Activated naive CD4-positive, alpha-beta T cell treated with anti-CD3 and anti-CD28 coated beads, Interleukin-2, amount 50 U/mL, for 16 hours (primary cell): Measurements from ENCODE around the gene CFAP61.

Source experiments
- DNase-seq: peaks from one replicate; pipeline ENCODE4 v3.0.0-alpha.2; 2020

The CFAP61 gene

DNA sequence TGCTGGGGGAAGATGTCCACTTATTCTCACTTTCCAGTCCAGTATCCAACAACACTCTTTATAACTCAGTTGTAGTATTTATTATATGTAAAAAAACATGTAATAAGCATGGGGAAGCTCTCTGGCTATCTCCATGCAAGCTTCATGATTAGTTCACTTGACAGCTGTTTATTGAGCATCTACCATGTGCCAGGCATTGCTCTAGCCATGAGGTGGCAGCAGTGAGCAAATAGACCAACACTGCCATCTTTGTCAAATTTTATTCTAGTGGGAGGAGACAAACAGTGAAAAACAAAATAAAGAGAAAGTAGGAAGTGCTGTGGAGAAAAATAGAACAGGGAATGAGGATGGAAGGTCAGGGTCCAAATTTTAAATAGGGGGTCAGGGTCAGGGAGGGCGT lies 131.8 kb downstream of the CFAP61 start:
- no peak for DNase-seq

DNA sequence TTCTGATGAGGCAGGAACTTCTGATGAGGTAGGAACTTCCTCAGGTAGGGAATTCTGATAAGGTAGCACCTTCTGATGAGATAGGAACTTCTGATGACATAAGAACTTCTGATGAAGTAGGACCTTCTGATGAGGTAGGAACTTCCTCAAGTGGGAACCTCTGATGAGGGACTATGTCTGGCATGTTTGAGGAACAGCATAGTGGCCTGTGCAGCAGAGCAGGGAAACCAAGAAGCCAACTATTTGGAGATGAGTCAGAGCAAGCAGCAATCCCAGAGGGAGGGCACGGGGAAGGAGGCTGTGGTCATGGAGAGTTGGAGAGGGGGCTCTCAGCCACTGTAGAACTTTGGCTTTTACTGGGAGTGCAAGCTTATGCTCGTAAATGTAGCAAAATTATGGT lies 132.4 kb downstream of the CFAP61 start:
- DNase-seq = no peak

DNA sequence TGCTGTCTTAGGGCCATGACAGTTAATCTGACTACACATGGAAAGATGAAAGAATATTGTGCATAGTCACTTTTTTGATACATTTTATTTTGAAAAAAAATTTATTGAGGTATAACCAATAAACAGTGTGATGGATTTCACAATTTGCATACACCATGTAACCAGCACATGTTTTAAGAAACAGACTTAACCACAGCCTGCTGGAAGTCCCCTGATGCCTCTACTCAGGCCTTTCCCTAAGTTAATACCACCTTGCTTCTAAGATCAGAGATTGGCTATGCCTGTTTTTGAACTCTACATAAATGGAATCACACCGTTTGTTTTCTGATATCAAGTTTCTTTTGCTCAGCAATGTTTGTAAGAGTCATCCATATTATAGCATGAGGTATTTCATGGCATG lies 136.3 kb downstream of the CFAP61 start:
- DNase-seq = no peak

GRCh38 chr20:20192366-20192765 lies 140.0 kb downstream of the CFAP61 start:
- no peak for DNase-seq

- DNase-seq = no peak
Measured at GRCh38 chr20:20195021-20195705, 142.8 kb downstream of the CFAP61 start.

DNA sequence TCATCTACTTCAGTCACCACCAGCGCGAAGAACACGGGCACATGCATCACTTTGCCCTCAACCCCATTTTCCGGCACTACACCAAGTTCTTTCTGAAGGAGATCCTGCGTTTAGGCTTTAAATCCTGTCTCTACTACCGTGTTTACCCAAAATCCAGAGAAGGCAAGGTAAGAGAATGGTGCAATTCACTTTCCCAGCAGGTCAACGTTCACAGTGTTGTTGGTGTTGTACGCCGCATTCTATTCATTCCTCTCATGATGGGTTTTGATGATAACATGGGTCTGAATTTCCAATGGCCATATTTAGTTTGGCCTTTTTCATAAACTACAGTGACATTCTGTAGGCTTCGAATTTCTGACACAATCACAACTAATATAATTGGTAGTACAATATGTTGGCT lies 144.3 kb downstream of the CFAP61 start:
- no peak for DNase-seq

DNA sequence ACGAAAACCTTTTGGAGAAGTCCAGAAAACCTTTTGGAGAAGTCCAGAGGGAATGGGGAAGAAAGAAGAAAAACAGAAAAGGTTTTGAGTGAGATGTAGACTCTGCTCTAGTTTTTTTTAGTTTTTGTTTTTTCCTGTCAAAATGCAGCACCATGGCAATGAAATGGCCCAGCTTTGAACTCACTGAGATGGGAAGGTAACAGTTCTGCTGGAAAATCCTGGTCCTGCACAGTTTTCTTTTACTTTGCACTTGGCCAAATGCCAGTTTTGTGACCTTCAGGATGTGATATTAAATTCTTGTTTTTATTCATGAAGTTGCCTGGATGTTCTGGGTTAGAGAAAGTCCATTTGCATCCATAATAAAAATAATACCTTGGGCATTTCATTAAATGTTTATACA lies 145.7 kb downstream of the CFAP61 start:
- no peak for DNase-seq

GRCh38 chr20:20199361-20200160 lies 147.2 kb downstream of the CFAP61 start:
- DNase-seq = no peak

GRCh38 chr20:20201124-20201523 lies 148.8 kb downstream of the CFAP61 start:
- no peak for DNase-seq

- no peak for DNase-seq
Measured at GRCh38 chr20:20201639-20202038, 149.3 kb downstream of the CFAP61 start.

DNA sequence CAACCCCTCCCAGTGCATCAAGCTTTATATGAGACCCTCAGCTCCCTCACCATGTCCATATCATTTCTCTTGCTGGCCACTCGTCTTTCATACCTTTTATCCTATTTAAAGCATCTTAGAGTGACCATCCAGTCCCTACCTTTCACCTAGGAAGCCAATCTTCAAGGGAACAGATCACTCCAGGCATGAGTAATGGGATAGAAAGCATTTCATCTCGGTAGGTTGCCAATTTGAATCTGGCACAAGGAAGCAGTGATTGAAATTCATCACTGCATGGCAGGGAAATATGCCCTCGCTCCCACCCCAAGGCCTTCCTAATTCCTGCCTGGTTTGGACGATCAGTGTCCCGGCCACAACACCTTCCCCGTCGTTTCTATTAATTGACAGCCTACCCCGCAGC lies 150.4 kb downstream of the CFAP61 start:
- DNase-seq = no peak

GRCh38 chr20:20203784-20204183 lies 151.5 kb downstream of the CFAP61 start:
- DNase-seq = no peak

DNA sequence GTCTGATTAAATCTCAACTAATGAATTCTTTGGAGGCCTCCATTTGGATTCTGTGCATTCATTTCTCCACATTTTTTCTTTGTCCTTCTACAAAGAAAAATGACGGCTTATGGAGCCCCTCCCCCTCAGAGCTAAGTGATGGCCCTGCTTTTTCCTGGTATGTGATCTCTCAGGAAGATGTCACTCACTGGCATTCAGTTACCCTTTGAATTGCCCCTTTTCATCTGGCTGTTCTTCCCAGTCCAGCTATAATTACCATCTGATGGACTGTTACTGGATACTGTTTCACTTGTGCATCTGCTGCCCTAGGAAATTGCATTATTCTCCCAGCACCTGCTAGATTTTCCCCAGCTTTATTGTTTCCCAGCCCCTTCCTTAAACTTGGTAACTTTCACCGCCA lies 151.9 kb downstream of the CFAP61 start:
- DNase-seq = no peak

DNA sequence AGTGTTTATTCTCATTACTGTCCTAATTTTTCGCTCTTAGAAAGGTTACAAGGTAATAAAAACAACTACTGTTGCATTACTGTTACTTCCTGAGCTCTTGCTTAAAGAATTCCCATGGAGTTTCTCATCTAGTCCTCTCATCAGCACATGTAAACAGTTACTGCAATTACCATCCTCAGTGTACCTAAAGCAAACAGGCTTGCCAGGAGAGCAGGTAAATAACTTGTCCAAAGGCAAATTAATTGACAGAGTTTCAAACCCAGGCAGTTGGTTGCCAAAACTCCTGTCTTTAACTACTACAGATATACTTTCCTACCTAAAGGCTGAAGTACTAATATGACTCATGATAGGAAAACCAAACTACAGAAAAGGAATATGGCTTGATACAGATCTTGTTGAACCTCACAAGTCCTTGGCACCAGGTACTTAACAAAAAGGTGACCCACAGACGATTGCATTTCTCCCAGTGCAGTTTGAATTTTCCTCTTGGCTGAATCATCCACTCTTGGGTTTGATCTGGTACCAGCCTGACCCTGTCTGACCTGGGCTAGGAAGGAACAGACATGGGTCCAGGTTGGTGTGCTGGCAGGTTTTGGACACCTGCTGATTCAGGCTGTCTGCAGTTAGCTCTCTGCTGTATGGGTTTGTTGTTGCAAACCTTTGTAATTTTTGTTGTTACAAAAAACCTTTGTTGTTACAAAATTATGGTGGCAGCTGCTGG lies 153.0 kb downstream of the CFAP61 start:
- no peak for DNase-seq

GRCh38 chr20:20205862-20206236 lies 153.5 kb downstream of the CFAP61 start:
- DNase-seq = no peak

DNA sequence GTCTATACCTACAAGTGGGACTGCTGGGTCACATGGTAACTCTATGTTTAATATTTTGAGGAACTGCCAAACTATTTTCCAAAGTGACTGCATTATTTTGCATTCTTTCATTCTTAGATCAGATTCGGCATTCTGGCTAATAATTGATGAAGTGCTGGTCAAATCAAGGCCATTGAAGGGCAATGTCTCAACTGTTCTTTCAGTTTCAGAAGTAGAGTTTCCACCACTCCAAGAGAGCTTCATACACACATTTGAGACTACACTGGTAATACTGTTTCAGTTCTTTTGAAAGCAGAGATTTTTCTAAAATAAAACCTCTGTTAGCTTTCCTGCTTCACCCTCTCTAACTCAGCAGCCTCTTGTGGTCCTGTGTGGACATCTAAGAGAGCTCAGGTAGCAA lies 154.5 kb downstream of the CFAP61 start:
- DNase-seq = no peak

- DNase-seq = no peak
Measured at GRCh38 chr20:20207291-20207690, 155.0 kb downstream of the CFAP61 start.

- no peak for DNase-seq
Measured at GRCh38 chr20:20207872-20208271, 155.5 kb downstream of the CFAP61 start.

GRCh38 chr20:20209684-20210083 lies 157.4 kb downstream of the CFAP61 start:
- DNase-seq = no peak

DNA sequence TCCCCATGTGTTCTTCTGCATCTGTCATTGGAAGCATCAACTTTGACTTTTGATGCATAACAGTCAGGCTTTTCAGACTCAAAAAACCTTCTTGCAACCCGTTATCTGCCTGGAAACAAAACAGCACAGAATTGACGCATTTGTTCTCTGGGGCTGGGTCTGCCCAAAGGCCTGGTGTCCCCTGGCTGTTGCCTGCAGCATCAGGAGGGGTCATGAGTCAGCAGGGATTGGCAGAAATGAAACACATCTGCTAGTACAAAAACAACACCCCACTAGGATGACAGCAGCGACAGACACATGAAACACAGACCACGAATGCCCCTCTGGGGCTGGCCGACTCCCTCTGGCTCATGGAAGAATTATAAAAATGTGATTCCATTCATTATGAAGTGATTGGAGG lies 158.0 kb downstream of the CFAP61 start:
- DNase-seq = no peak

DNA sequence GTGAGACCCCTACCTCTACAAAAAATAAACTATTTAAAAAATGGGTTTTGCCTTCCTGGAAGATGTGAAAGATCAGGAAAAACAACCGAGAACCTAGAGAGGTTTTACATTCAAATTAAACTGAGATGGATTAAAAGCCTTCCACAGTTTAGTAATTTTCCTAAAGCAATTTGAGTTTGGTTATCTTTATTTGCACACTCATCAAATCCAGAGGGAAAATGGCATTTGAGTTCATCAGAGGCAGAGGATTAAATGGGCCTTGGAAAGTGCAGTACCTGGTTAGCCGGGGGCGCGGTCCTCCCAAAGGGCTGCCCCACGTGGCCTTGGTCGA lies 158.6 kb downstream of the CFAP61 start:
- DNase-seq = no peak

DNA sequence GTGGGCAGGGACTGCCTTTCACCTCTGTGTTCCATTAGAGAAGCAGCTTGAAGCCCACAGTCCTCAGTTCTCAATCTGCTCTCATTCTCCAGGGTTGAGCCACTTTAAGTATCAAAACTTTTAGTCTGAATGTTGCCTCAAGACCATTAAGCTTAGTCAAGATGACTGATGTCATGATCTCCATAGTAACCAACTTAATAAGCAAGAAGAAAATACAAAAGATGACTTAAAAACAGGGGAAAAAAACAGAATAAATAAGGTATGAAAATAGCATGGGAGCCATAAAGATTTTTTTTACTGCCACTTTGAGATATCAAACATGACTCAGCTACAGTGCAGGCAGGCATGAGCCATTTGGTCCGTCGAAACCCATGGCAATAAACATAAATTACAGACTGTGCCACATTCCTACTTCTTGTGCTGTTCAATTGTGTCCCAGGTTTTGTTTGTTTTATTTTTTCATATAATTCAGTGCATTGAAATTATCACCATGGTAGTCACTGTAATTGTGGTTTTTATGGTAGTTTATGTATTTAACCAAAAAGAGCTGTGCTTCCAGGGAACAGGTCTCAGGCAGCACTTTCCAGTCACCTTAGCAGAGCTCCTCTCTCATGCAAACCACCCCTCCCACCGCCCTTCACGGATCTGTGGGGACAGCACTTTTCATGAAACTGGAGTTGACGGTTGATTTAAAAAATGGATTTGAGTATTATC lies 159.1 kb downstream of the CFAP61 start:
- no peak for DNase-seq

DNA sequence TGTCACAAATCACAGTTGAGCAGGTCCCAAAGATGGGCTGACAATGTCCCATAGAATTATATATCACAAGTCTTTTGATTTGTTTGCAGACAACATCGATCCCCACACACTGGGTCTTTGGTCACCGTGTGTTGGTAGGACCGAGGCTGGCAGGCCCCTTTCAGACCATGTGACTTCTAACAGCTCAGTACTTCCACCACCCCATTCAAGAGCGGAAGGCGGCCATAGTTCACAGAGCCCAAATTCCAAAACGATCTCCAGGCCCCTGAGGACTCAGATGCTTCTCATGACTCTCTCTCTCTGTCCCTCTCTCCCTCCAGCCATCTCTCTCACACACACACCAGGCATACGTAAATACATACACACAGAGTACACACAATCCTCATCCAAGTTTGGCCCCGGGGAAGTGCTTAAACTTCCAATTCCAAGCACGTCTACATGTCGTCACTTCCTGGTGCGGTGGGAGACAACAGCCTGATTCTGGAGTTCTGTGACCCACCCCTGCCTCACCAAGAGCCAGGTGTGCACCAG lies 159.7 kb downstream of the CFAP61 start:
- DNase-seq = no peak
